Measurements from ENCODE around the gene KEL. TPM values are rescaled to one million over a fixed set of nuclear protein-coding genes. Genes with fewer than 3 reads are reported as not detected.
A peak's percentile ranks its signal among the peaks of the same experiment; 100 is the strongest.

The KEL gene
- total RNA-seq, 1 experiment from 2014 or later, result not detected

DNA sequence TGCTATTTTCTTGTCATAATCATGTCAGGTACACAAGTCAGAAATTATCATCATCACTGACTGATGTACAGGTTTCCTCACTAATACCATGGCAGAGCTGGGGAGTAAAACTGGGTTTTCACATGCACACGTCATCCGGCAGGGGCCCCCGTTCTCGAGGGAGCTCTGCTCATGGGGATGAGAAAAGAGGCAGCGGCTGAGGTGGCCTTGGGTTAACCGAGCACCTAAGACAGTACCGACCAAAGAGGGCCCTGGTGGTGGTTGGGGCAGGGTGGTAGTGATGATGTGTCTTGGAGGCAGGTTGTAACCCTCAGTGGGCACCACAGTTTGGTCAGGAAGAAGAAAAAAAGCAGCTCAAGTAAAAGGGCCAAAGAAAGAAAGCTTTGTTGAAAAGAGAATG is 64.5 kb downstream of the KEL start:
- Histone ChIP-seq H3K9me3 (no peaks in the 10 kb centered on the region), H3K36me3 (ENCODE audit: control insufficient read depth, insufficient read depth, low read length) (no peaks in the 10 kb centered on the region), H3K4me3 (ENCODE audit: low read depth, low read length) (no peak overlapping the region), H3K4me1 (peaks cover 63% of the 10 kb centered on the region), H3K27me3 (replicated peaks; ENCODE audit: control insufficient read depth, insufficient read depth, low read length) (no peaks in the 10 kb centered on the region)
- H3K9me3 Mint-ChIP-seq (ENCODE audit: unreplicated experiment), result no peaks in the 10 kb centered on the region
- ChIA-PET CTCF (interaction anchor here (1.1 to 1.7 kb wide), 2 partner anchors 17 to 106 kb away, joined by 4 to 6 read pairs; no protein-coding TSS in a partner anchor), POLR2A (no interaction called here)
- no peak for DNase-seq
- no peak overlapping the region for H3K4me3 Mint-ChIP-seq (ENCODE audit: unreplicated experiment)
- intact Hi-C loops (cut with micrococcal nuclease; ENCODE audit: unreplicated experiment), result no loop called here
- no peaks in the 10 kb centered on the region for H3K27me3 Mint-ChIP-seq (ENCODE audit: insufficient read depth, unreplicated experiment)
- H3K4me1 Mint-ChIP-seq (ENCODE audit: low read depth, unreplicated experiment), result peaks cover 53% of the 10 kb centered on the region
- no TSS peak for BruUV-seq (replicated peaks)
- TF ChIP-seq, protein P1, sequence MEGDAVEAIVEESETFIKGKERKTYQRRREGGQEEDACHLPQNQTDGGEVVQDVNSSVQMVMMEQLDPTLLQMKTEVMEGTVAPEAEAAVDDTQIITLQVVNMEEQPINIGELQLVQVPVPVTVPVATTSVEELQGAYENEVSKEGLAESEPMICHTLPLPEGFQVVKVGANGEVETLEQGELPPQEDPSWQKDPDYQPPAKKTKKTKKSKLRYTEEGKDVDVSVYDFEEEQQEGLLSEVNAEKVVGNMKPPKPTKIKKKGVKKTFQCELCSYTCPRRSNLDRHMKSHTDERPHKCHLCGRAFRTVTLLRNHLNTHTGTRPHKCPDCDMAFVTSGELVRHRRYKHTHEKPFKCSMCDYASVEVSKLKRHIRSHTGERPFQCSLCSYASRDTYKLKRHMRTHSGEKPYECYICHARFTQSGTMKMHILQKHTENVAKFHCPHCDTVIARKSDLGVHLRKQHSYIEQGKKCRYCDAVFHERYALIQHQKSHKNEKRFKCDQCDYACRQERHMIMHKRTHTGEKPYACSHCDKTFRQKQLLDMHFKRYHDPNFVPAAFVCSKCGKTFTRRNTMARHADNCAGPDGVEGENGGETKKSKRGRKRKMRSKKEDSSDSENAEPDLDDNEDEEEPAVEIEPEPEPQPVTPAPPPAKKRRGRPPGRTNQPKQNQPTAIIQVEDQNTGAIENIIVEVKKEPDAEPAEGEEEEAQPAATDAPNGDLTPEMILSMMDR (IDR thresholded peaks at IDR 0.05; ENCODE audit: insufficient read depth in 1 of 2, low read depth in 1 of 2, low read length in 1 of 2, severe bottlenecking in 1 of 2, unreplicated experiment in 1 of 2), result no peak
- H3K27ac Mint-ChIP-seq (ENCODE audit: unreplicated experiment), result peak overlapping the region; percentile 16
- H3K36me3 Mint-ChIP-seq (ENCODE audit: insufficient read depth, unreplicated experiment), result no peaks in the 10 kb centered on the region

DNA sequence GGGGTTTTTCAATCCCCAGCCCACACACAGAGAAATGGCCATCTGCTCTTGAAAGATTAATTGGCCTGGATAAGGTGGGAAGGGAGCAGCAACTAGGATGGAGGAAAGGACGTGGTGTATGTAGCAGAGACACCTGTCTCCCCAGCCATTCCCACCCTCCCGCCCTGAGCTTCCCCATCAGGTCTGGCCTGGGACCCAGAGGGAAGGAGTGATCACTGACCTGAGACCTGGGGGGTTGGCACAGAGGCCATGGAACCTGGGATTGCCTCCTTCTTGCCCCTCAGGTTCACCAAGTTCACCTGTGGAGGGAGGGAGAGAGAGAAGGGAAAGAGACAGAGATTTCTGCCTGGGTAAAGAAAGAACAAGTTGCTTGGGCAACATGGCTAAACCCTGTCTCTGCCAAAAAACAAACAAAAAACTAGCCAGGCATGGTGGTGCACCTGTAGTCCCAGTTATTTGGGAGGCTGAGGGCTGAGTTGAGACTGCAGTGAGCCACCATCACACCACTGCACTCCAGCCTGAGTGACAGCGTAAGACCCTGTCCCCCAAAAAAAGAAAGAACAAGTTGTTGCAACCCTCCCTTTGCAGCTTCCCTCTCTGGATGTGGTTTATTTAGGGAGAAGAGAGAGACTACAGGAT is 65.3 kb downstream of the KEL start:
- ChIA-PET CTCF (no interaction called here), POLR2A (no interaction called here)
- BruUV-seq (replicated peaks), result no TSS peak
- Mint-ChIP-seq H3K9me3 (ENCODE audit: unreplicated experiment) (no peaks in the 10 kb centered on the region), H3K36me3 (ENCODE audit: insufficient read depth, unreplicated experiment) (no peaks in the 10 kb centered on the region), H3K27me3 (ENCODE audit: insufficient read depth, unreplicated experiment) (no peaks in the 10 kb centered on the region), H3K4me3 (ENCODE audit: unreplicated experiment) (no peak overlapping the region), H3K27ac (ENCODE audit: unreplicated experiment) (peak overlapping the region; percentile 16), H3K4me1 (ENCODE audit: low read depth, unreplicated experiment) (peaks cover 46% of the 10 kb centered on the region)
- peaks cover 54% of the 10 kb centered on the region for H3K4me1 ChIP-seq
- TF ChIP-seq, protein P1 (IDR thresholded peaks at IDR 0.05; ENCODE audit: insufficient read depth in 1 of 2, low read depth in 1 of 2, low read length in 1 of 2, severe bottlenecking in 1 of 2, unreplicated experiment in 1 of 2), result no peak
- intact Hi-C loops (cut with micrococcal nuclease; ENCODE audit: unreplicated experiment), result no loop called here
- no peak for DNase-seq
- no peaks in the 10 kb centered on the region for H3K9me3 ChIP-seq
- H3K36me3 ChIP-seq (ENCODE audit: control insufficient read depth, insufficient read depth, low read length), result no peaks in the 10 kb centered on the region
- no peaks in the 10 kb centered on the region for H3K27me3 ChIP-seq (replicated peaks; ENCODE audit: control insufficient read depth, insufficient read depth, low read length)
- no peak overlapping the region for H3K4me3 ChIP-seq (ENCODE audit: low read depth, low read length)

DNA sequence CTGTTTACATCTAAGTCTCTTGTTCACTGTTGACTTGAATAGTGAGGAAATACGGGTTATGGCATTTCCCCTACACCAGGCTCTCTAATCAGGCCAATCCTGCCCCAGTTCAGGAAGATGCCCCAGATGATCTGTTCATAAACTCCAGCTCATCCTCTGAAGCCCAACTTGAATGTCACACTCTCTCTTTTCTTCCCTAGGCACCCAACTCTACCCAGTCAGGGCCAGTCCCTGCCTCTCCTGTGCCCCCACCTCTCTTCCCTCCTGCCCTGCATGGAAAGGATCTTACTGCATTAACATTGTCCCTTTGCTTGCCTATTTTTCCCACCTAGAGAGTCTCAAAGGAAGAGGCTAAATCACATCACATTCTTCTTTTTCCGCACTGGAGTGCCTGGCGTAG is 66.0 kb downstream of the KEL start:
- Histone ChIP-seq H3K4me3 (ENCODE audit: low read depth, low read length) (no peak overlapping the region), H3K9me3 (no peaks in the 10 kb centered on the region), H3K36me3 (ENCODE audit: control insufficient read depth, insufficient read depth, low read length) (no peaks in the 10 kb centered on the region), H3K4me1 (peaks cover 47% of the 10 kb centered on the region), H3K27me3 (replicated peaks; ENCODE audit: control insufficient read depth, insufficient read depth, low read length) (no peaks in the 10 kb centered on the region)
- Mint-ChIP-seq H3K27me3 (ENCODE audit: insufficient read depth, unreplicated experiment) (no peaks in the 10 kb centered on the region), H3K27ac (ENCODE audit: unreplicated experiment) (peak overlapping the region; percentile 9), H3K9me3 (ENCODE audit: unreplicated experiment) (peaks cover 2% of the 10 kb centered on the region), H3K36me3 (ENCODE audit: insufficient read depth, unreplicated experiment) (no peaks in the 10 kb centered on the region), H3K4me1 (ENCODE audit: low read depth, unreplicated experiment) (peaks cover 41% of the 10 kb centered on the region), H3K4me3 (ENCODE audit: unreplicated experiment) (no peak overlapping the region)
- ChIA-PET CTCF (no interaction called here), POLR2A (no interaction called here)
- BruUV-seq (replicated peaks), result no TSS peak
- intact Hi-C loops (cut with micrococcal nuclease; ENCODE audit: unreplicated experiment), result no loop called here
- TF ChIP-seq, protein P1 (IDR thresholded peaks at IDR 0.05; ENCODE audit: insufficient read depth in 1 of 2, low read depth in 1 of 2, low read length in 1 of 2, severe bottlenecking in 1 of 2, unreplicated experiment in 1 of 2), result no peak
- no peak for DNase-seq
